GM23338 (cell line): ENCODE results near the gene RHBDD1.

ENCODE experiments used
- CREB1 ChIP-seq: fragments of 250-450 bp; sonication (Bioruptor Pico); IDR thresholded peaks from 2 replicates; pipeline ENCODE4 v1.5.0; 2020; ENCODE audit warnings: low read depth, mild to moderate bottlenecking, moderate library complexity
- EZH2 ChIP-seq: fragments of 200-600 bp; sonication (generic); IDR thresholded peaks from one replicate; pipeline ENCODE4 v1.8.0; 2017; ENCODE audit warnings: antibody characterized with exemption, mild to moderate bottlenecking, low read depth; ENCODE audit not compliant: unreplicated experiment
- EZH2phosphoT487 ChIP-seq: fragments of 200-600 bp; sonication (generic); IDR thresholded peaks from one replicate; pipeline ENCODE4 v1.8.1; 2018; ENCODE audit warnings: antibody characterized with exemption; ENCODE audit not compliant: unreplicated experiment
- POLR2AphosphoS5 ChIP-seq: IDR thresholded peaks from 2 replicates; pipeline ENCODE4 v1.6.1; 2016; ENCODE audit warnings: antibody characterized with exemption, low read depth
- REST ChIP-seq: IDR thresholded peaks from one replicate; pipeline ENCODE4 v1.6.1; 2018; ENCODE audit warnings: antibody characterized with exemption; ENCODE audit not compliant: unreplicated experiment
- ZNF114 ChIP-seq: fragments of 250-450 bp; sonication (Bioruptor Pico); IDR thresholded peaks from 2 replicates; pipeline ENCODE4 v1.5.0; 2020; ENCODE audit warnings: mild to moderate bottlenecking, moderate library complexity
- TF ChIP-seq, protein P1 (sequence below), 2 experiments: fragments of 200-600 bp in 1 of 2; sonication (generic) in 1 of 2; conservative IDR thresholded peaks; 2 replicates each; pipeline versions ENCODE4 v1.5.1 to v1.6.1; 2016 to 2017; ENCODE audit warnings: antibody characterized with exemption in 2 of 2, low read depth in 2 of 2, mild to moderate bottlenecking in 2 of 2, moderate library complexity in 1 of 2

- TF ChIP-seq EZH2 (no peak), REST (no peak), POLR2AphosphoS5 (no peak), ZNF114 (CRISPR knock-in tag) (no peak), EZH2phosphoT487 (no peak), CREB1 (CRISPR knock-in tag) (no peak)
- TF ChIP-seq, protein P1, sequence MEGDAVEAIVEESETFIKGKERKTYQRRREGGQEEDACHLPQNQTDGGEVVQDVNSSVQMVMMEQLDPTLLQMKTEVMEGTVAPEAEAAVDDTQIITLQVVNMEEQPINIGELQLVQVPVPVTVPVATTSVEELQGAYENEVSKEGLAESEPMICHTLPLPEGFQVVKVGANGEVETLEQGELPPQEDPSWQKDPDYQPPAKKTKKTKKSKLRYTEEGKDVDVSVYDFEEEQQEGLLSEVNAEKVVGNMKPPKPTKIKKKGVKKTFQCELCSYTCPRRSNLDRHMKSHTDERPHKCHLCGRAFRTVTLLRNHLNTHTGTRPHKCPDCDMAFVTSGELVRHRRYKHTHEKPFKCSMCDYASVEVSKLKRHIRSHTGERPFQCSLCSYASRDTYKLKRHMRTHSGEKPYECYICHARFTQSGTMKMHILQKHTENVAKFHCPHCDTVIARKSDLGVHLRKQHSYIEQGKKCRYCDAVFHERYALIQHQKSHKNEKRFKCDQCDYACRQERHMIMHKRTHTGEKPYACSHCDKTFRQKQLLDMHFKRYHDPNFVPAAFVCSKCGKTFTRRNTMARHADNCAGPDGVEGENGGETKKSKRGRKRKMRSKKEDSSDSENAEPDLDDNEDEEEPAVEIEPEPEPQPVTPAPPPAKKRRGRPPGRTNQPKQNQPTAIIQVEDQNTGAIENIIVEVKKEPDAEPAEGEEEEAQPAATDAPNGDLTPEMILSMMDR (conservative IDR thresholded peaks at IDR 0.05; ENCODE audit: low read depth in 2 of 2), result no peak
Measured at GRCh38 chr2:227007940-227008339, 172.1 kb downstream of the RHBDD1 start.
